WERI-Rb-1 (cell line): ENCODE data around the gene DRD1.

Source experiments
- DNase-seq: peaks from one replicate; pipeline ENCODE4 v3.0.0-alpha.2; 2020
- H3K27ac ChIP-seq: fragments of 250-450 bp; sonication (Bioruptor Pico); 2 replicates; pipeline ENCODE4 v1.5.1; 2020; ENCODE audit warnings: mild to moderate bottlenecking, moderate library complexity
- H3K27me3 ChIP-seq: fragments of 250-450 bp; sonication (Bioruptor Pico); 2 replicates; pipeline ENCODE4 v1.5.1; 2021; ENCODE audit warnings: mild to moderate bottlenecking, low read depth, moderate library complexity; ENCODE audit not compliant: insufficient read depth, severe bottlenecking
- H3K36me3 ChIP-seq: fragments of 250-450 bp; sonication (Bioruptor Pico); 2 replicates; pipeline ENCODE4 v1.5.1; 2020; ENCODE audit warnings: mild to moderate bottlenecking, moderate library complexity
- H3K4me3 ChIP-seq: 2 replicates; pipeline ENCODE4 v1.5.1; 2011; ENCODE audit warnings: low read depth, mild to moderate bottlenecking, control low read depth, low read length
- H3K9me3 ChIP-seq: fragments of 250-450 bp; sonication (Bioruptor Pico); 2 replicates; pipeline ENCODE4 v1.5.1; 2021; ENCODE audit warnings: mild to moderate bottlenecking, moderate library complexity; ENCODE audit not compliant: severe bottlenecking
- TF ChIP-seq, protein P1 (sequence below): IDR thresholded peaks from 2 replicates; pipeline ENCODE4 v1.5.1; 2011; ENCODE audit warnings: low read depth, mild to moderate bottlenecking, control low read depth, inconsistent platforms, low read length

The DRD1 gene

DNA sequence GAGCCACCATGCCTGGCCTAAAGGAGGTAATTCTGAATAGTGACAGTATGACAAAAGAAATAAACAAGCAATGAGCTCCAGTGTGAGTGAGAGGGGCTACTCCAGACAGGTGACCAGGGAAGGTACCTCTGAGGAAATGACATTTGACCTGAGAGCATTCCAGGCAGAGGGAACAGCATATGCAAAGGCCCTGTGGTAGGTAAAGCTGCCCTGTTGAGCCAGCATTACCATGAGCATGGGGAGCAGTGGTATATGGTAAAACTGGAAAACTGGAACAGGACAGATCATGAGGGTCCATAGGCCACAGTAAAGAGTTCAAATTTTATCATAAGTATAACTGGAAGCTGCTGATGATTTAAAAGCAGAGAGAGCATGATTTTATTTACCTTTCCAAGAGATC is 28.4 kb upstream of the DRD1 start:
- Histone ChIP-seq H3K27ac (no peak overlapping the region), H3K4me3 (no peak overlapping the region), H3K36me3 (no peaks in the 10 kb centered on the region), H3K9me3 (no peaks in the 10 kb centered on the region), H3K27me3 (no peaks in the 10 kb centered on the region)
- DNase-seq: no peak
- TF ChIP-seq, protein P1, sequence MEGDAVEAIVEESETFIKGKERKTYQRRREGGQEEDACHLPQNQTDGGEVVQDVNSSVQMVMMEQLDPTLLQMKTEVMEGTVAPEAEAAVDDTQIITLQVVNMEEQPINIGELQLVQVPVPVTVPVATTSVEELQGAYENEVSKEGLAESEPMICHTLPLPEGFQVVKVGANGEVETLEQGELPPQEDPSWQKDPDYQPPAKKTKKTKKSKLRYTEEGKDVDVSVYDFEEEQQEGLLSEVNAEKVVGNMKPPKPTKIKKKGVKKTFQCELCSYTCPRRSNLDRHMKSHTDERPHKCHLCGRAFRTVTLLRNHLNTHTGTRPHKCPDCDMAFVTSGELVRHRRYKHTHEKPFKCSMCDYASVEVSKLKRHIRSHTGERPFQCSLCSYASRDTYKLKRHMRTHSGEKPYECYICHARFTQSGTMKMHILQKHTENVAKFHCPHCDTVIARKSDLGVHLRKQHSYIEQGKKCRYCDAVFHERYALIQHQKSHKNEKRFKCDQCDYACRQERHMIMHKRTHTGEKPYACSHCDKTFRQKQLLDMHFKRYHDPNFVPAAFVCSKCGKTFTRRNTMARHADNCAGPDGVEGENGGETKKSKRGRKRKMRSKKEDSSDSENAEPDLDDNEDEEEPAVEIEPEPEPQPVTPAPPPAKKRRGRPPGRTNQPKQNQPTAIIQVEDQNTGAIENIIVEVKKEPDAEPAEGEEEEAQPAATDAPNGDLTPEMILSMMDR: no peak

DNA sequence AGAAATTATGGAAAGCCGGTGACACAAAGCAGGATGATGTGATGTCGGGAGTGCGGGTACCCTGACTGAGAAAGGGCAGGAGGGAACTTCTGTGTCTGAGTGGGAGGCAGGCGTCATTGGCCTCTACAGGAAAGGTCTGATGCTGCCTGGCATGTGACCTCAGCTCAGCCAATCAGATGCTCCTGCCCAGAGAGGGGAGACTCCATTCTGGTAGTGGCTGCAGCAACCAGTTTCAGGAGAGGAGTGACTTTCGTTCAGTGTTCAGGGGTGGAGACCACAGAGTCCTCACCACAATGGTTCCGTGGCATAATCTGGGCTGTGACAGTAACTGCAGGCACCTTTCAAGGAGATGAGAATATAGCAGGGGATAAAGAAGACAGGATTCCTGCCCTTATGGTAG is 27.6 kb upstream of the DRD1 start:
- no peaks in the 10 kb centered on the region for H3K27me3 ChIP-seq
- no peaks in the 10 kb centered on the region for H3K36me3 ChIP-seq
- TF ChIP-seq, protein P1: no peak
- no peaks in the 10 kb centered on the region for H3K9me3 ChIP-seq
- no peak overlapping the region for H3K27ac ChIP-seq
- no peak for DNase-seq
- H3K4me3 ChIP-seq: no peak overlapping the region

DNA sequence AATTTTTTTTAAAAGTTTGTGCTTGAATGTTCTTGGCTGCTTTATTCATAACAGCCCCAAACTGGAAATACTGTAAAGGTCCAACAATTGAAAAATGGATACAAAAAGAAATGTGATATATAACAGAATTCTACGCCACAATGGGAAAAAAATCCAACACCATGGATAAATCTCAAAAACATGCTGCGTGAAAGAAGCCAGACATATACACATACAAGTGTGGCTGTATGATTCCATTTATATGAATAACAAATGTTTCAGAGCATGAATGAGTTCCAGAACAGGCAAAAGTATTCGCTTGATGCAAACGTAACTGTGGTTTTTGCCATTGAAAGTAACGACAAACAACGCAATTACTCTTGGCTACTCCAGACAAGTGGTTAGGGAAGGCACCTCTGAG is 27.2 kb upstream of the DRD1 start:
- Histone ChIP-seq H3K9me3 (no peaks in the 10 kb centered on the region), H3K27ac (no peak overlapping the region), H3K4me3 (no peak overlapping the region), H3K36me3 (no peaks in the 10 kb centered on the region), H3K27me3 (no peaks in the 10 kb centered on the region)
- DNase-seq: no peak
- TF ChIP-seq, protein P1: no peak

DNA sequence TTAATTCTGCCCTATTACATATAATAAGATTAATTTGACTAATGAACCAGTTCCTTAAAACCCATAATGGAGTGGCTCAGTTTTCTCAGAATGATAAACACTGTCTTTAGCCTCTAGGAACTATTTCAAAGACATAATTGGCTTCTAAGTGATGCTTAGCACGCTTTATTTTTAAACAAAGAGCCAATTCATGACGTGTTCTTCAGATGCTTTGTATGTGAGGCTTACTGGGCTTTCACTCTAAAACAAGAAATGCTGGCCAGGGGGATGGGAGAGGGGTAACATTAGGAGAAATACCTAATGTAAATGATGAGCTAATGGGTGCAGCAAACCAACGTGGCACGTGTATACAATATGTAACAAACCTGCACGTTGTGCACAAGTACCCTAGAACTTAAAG is 26.8 kb upstream of the DRD1 start:
- Histone ChIP-seq H3K9me3 (no peaks in the 10 kb centered on the region), H3K27ac (no peak overlapping the region), H3K27me3 (no peaks in the 10 kb centered on the region), H3K4me3 (no peak overlapping the region), H3K36me3 (no peaks in the 10 kb centered on the region)
- TF ChIP-seq, protein P1: no peak
- no peak for DNase-seq

- Histone ChIP-seq H3K27me3 (no peaks in the 10 kb centered on the region), H3K27ac (no peak overlapping the region), H3K9me3 (no peaks in the 10 kb centered on the region), H3K36me3 (no peaks in the 10 kb centered on the region), H3K4me3 (no peak overlapping the region)
- no peak for DNase-seq
- TF ChIP-seq, protein P1: no peak
Observed at GRCh38 chr5:175469916-175470315, 25.9 kb upstream of the DRD1 start.

- Histone ChIP-seq H3K27ac (no peak overlapping the region), H3K27me3 (no peaks in the 10 kb centered on the region), H3K36me3 (no peaks in the 10 kb centered on the region), H3K4me3 (peak overlapping the region; percentile 37; the same call in 1 of the 2 replicates), H3K9me3 (no peaks in the 10 kb centered on the region)
- TF ChIP-seq, protein P1: no peak
- DNase-seq: no peak
Observed at GRCh38 chr5:175468892-175469291, 24.9 kb upstream of the DRD1 start.
